HG02588 (cell line): ENCODE results near the gene DHRS7B.
A peak's percentile ranks its signal among the peaks of the same experiment; 100 is the strongest.
"Not testable (repeated sequence)": the region's sequence is repeated elsewhere in the genome, so short reads cannot be mapped to it uniquely, and the experiment has no call there.

Experiments
- ATAC-seq: cut with Tn5 transposase; IDR thresholded peaks from one replicate; pipeline ENCODE4 v1.9.1; 2021; ENCODE audit warnings: mild to moderate bottlenecking, moderate library complexity; ENCODE audit not compliant: unreplicated experiment

The DHRS7B gene, protein sequence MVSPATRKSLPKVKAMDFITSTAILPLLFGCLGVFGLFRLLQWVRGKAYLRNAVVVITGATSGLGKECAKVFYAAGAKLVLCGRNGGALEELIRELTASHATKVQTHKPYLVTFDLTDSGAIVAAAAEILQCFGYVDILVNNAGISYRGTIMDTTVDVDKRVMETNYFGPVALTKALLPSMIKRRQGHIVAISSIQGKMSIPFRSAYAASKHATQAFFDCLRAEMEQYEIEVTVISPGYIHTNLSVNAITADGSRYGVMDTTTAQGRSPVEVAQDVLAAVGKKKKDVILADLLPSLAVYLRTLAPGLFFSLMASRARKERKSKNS

DNA sequence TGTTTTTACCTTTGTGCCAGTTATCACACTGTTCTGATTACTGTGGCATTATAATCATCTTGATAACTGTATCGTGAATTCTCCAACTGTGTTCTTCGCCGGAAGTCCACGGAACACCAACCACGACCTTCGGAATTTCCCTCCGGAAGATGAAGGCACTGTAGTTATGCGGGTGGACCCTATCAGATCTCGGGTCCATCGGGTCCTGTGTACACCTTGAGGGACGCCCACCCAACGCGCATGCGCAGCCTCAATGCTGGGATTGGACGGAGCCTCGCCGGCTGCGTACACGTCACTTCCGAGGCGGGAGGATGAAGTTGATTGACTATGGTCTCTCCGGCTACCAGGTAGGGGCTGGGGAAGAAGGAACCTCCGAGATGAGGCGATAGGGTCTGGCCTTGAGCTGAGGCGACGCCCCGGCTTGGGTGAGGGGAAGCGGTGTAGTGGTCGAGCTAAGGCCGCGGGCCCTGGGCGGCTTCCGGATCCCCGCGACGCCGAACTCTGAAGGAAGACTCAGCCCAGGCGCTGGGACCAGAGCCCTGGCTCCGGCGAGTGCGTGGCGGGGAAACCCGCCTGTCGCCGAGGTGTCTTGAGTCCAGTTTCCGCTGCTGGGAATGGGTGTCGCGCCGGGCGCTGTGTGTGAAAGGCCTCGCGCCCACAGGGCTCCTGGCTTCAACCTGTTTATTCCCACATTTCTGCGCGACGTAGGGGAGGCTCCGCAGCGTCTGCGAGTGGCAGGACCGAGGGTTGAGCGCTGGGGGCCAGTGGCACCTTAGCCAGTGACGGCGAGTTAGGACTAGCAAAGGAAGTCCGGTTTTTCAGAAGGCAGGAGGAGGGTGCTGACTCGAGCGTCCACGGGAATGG, at the start of gene DHRS7B:
DHRS7B (plus strand) TSS at position 320 of the 864 bp plus-strand sequence; CDS start at position 328, 8 bp downstream.
- peak; percentile 88 for ATAC-seq

DNA sequence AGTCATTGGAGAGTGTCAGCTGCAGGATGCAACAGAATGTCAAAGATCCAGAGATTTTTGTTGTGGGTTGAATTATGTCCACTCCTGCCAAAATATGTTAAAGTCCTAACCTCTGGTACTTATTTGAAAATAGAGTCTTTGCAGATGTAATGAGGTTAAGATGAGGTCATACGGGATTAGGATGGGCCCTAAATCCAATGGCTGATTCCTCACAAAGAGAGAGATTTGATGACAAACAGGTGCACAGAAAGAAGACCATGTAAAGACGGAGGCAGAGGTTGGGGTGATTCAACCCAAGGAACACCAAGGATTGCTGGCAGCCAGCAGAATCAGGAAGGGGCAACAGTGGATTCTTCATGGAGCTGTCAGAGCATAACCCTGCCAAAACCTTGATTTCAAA, 49.5 kb upstream of the DHRS7B start:
- no peak for ATAC-seq

DNA sequence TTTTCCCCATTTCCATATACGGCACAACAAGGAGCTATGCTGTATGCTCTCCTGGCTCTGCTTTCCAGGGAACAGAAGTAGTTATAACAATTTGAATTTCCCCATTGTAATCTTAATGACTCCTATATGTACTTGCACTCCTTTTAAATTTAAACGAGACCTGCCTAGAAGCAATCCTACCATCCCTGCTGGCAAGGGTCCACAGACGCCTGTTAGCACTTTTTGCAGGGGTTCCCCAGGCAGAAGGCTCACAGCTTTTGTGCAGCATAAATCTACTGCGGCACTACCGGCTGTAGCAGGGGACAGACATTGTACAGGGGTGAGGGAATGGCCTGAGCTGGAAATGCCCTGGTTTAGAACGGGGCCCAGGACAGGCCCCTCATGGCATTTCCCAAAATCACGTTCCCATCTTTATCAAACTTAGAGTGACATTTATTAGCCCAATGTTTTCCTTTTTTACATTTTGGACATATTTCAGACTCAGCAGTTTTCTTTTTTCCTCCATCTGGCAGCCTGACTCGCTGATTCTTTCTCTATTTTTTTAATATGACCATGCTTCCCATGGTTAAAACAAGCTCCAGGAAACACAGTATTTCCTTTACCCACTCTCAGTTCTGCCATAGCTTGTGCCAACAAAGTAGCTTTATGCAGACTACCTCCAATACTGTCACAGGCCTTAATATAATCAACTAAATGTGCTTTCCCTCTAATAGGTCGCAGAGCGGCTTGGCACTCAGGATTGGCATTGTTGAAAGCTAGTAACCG, 48.6 kb upstream of the DHRS7B start:
- no peak for ATAC-seq

DNA sequence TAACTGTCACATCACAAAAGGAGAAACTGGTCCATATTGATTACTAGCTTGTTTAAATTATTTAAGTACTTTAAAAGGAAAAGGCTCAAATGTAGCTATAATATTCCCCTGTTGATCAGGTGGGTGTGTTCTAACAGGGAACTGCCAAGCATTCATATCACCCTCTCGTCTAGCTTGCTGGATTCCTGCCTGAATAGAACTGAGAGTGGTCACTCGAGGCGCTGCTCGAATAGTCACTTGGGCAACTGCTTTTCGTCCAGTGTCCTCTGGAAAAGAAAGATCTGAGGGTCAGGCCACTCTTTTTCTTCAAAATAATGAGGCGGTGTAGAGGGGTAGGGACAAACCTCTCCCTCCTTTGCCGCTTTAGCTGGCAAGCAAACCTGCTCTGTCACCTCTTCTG, 47.6 kb upstream of the DHRS7B start:
- no peak for ATAC-seq

DNA sequence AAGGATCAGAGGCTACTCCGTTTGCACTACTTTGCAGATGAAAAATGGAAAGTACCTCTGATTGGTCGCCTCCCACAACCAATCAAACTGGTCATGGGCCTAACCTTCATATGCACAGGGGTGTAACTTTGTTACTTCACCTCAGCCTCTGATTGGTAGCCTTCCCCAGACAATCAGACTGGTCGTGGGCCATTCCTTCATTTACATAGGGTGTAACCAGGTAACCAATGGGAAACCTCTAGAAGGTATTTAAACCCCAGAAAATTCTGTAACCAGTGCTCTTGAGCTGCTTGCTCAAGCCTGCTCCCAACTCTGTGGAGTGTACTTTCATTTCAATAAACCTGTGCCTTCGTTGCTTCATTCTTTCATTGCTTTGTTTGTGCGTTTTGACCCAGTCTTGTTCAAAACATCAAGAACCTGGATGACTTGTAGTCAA, 44.7 kb upstream of the DHRS7B start:
- ATAC-seq = no peak

DNA sequence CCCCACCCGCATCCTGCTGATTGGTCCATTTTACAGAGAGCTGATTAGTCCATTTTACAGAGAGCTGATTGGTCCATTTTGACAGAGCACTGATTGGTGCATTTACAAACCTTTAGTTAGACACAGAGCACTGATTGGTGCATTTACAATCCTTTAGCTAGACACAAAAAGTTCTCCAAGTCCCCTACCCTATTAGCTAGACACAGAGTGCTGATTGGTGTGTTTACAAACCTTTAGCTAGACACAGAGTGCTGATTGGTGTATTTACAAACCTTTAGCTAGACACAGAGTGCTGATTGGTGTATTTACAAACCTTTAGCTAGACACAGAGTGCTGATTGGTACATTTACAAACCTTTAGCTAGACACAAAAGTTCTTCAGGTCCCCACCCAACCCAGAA, 41.5 kb upstream of the DHRS7B start:
- not testable (repeated sequence) for ATAC-seq

DNA sequence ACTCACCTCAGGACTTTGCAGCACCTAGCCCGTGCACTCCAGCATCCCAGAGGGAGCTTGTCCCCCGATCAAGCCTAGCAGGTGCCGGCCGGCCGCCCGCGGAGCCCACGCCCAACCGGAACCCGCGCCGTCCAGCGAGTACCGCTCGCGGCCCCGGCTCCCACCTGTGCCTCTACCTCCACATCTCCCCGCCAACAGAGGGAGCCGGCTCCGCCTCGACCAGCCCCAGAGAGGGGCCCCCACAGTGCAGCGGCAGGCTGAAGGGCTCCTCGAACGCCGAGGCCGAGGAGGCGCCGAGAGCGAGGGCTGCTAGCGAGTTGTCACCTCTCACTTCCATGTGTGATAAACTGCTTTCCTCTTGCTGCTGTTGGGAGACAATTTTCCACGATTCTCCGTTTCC, 41.1 kb upstream of the DHRS7B start:
- ATAC-seq = no peak

DNA sequence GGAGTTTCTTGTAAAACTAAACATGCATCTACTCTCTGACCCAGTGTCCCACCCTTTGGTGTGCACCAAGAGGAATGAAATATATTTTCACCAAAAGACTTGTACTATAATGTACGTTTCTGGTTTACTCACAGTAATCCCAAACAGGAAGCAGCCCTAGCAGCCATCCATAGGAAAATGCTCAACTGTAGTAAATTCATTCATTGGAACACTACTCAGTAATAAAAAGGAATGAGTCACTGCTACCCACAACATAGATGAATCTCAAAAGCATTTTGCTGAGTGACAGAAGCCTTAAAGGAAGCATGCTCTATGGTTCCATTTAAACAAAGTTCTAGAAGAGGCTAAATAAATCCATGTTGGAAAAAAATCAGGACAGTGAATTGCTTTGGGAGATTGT, 37.6 kb upstream of the DHRS7B start:
- no peak for ATAC-seq

DNA sequence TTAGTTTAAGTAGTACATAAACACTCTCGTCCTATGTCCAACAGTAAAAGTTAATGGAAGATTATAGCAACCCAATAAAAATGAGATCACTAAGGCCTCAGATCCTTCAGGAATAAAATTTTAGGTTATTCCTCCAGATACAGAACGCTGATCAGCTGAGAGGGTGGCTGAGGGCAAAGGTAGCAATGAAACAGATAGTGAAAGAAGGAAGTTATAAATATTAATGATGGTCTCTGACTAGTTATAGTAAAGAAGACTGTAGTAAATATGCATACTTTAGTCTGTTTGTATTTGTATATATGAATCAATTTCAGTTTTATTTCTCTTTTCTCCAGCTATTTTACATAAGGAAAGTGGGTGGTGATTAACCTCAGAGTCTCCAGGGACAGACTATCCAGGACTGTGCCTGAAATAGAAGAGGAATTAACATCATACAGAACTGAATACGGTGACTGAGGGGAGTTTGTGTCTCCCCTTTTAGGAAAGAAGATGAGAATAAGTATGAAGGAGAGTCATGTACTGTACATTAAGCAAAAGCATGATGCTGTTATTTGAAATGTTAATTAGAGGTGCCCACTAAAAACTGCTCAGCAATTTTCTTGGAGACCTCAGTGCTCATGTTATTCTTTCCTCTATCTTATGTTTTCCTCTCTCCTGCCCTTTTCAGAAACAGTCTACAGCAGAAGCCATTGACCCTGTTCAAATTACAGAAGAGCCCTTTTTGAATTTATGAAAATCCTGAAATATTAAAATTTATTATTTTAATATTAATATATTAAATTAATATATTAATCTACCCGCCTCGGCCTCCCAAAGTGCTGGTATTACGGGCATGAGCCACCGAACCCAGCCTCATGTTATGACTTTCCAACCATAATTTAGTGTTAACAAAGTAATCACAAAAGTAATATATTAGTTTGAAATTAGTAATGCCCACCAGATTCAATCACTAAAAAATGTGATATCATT, 36.5 kb upstream of the DHRS7B start:
- peak; percentile 69 for ATAC-seq

DNA sequence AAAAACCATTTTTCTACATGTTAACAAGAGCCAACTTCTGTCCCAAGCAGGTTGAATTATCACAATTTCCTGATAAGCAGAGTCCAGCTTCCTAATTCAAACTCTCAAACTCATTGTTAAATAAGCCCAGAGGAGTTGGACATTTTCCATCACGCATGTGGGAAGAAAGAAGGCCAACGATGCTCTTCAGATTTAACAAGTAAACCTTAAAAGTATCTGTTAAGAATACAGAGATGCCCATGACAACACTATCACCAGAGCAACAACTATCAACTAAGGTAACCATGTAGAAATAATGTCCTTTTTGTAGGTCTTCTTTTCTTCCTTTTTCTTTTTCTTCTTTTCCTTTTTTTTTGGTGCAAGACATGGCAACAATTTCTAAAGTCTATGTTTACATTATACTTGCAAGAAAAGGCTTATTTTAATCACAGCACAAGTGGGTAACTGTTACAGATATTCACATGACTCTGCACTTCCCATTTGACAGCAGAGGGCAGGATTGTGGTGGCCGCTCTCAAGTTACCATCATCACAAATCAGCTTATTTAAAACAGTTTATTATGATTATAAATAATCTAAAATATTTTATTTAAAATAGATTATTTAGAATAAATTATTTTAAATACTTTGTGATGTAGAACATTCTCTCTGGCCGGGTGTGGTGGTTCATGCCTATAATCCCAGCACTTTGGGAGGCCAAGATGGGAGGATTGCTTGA, 35.7 kb upstream of the DHRS7B start:
- ATAC-seq = no peak

DNA sequence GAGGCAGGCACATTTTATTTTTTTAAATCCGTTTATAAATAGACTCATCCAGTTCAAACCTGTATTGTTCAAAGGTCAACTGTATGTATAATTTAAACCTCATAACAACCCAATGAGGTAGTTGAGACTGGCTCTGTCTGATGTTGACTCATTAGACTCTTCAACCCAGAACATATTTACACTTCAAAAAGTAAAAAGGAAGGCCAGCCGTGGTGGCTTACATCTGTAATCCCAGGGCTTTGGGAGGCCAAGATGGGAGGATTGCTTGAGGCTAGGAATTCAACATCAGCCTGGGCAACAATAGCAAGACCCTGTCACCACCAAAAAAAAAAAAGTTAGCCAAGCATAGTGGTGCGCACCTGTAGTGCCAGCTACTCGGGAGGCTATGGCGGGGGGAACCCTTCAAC, 32.5 kb upstream of the DHRS7B start:
- ATAC-seq = no peak

DNA sequence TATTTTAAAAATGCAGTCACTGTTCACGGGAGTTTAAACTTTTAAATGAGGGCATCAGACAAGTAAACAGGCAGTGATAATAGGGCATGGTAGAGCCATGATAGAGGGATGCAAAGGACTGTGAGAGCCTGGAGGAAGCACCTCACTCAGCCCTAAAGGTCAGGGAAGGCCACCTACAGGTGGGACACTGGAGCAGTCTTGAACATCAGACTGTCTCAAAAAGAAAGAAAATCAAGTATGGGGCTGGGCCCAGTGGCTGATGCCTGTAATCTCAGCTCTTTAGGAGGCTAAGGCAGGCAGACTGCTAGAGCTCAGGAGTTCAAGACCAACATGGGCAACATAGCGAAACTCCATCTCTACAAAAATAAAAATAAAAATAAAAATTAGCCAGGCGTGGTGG, 31.0 kb upstream of the DHRS7B start:
- ATAC-seq = no peak

DNA sequence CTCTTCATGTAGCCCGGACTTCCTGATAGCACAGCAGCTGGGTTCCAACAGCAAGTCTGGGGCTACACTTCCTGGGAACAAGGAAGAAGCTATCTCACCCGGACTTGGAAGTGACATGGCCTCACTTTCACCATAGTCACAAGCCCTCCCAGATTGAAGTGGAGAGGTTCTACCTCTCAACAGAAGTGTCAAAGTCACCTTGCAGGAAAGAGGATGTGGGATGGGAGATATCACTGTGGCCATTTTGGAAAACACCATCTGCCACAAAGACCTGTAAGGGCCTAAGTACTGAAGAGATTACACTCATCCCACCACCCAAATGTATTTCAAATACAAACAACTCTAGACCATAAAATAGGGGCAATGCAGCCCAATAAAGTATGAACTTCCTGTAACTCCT, 29.9 kb upstream of the DHRS7B start:
- no peak for ATAC-seq

DNA sequence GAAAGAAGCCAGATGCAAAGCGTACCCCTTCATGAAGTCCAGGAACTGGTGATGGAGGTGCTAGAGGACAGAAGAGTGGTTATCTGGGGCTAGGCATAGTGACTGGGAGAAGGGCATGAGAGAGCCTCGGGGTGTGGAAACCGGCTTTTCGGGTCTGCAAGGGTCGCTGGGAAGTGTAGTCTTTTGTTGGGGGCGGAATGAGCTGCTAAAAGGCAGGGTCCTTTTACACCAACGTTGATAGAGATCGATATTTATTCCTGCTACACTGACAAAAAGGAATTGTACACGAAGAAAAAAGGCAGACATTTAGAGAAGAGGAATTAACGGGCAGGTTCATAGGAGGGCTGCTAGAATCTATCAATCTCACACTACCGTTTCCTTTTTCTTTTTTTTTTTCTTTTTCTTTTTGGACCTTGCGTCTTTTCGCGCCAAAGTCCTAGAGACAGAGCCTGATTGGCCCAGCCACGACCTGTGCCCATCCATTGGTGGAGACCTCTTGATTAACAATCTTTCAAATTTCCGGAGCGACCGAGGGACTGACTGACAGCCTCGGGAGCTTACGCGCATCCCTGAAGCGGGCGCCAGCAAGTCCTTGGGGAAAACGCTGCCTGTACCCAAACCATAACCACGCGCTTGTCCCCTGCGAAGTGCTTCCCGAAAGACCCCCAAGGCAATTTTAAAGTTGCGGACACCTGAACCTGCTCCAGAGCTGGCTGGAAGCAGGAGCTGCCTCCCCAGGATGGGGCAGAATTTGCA, 27.7 kb upstream of the DHRS7B start:
- peak; percentile 89 for ATAC-seq

DNA sequence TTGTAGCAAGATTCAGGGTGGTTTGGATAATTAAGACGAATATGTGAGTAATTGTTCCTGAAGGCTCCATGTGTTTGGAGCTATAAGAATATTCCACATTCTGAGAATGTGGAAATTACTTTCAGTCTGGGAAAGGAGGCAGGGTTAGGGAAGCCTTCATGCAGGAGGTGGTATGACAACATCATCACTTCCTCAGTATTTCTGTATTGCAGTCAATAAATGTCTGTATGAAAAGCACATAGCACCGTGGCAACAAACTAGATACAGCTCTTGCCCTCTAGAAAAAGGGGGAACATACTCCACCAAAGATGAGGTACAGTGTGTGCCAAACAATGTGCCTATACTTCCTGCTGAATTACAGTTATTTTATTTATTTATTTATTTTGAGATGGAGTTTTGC, 26.1 kb upstream of the DHRS7B start:
- no peak for ATAC-seq

DNA sequence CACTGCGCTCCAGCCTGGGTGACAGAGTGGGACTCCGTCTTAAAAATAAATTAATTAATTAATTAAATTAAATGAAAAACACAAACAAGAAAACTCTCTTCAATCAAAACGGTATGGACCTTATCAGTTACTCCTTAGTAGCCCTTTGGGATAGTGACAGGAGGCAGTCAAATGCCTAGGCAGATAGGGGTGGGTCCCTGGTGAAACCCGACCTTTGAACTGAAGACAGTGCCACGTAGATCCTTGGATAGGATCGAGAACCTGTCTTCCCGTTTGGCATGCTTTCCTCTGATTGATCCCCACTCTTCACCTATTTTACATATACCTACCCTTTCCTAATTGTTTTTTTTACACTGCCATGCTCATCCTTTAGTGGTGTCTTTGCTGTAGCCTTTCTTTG, 22.2 kb upstream of the DHRS7B start:
- no peak for ATAC-seq

DNA sequence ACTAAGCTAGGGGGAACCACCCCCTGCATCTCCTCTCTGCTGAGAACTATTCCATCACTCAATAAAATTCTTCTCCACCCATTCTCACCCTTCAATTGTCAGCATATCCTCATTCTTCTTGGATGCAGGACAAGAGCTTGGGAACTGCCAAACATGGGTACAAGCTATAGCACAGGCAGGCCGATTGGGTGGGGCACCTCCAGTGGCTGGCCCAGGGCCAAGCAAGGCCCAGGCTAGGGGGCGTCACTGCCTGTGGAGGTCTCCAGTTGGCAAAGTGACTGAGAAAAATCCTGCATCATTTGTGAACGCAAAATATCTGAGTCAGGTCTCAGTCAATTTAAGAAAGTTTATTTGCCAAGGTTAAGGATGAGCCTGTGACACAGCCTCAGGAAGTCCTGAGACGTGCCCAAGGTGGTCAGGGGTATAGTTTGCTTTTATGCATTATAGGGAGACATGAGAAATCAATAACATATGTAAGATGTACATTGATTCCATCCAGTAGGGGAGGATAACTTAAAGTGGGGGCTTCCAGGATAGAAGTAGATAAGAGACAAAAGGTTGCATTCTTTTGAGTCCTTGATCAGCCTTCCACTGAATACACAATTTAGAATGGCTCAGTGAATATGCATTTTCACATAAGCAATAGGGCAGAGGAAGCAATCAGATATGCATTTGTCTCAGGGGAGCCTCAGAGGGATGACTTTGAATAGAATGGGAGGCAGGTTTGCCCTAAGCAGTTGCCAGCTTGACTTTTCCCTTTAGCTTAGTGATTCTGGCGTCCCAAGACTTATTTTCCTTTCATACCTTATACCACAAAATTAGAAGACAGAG, 21.5 kb upstream of the DHRS7B start:
- ATAC-seq = no peak

DNA sequence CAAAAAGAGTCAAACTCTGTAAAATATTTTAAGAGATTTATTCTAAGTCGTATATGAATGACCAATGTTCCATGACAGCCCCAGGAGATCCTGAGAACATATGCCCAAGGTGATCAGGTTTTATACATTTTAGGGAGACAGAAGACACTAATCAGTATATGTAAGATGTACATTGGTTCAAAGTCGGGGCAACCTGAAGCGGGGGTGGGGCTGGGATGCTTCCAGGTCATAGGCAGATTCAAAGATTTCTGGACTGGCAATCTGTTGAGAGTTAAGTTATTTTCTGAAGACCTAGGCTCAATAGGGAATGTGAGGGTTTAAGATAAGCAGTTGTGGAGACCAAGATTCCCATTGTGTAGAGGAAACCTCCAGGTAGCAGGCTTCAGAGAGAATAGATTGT, 20.4 kb upstream of the DHRS7B start:
- ATAC-seq = no peak
